GM12878 (cell line): ENCODE data around the gene C16orf78. TPM values are rescaled to one million over a fixed set of nuclear protein-coding genes. Genes with fewer than 3 reads are reported as not detected.

Experiments used
- ATAC-seq: fragments of 200-7000 bp; cut with Tn5 transposase; 3 replicates; pipeline ENCODE4 v1.9.1; 2020; ENCODE audit warnings: mild to moderate bottlenecking, moderate library complexity
- BruUV-seq: library from RNA; stranded (reverse); fragments of 400-500 nt; replicated peaks from 2 replicates; lab custom pipeline; 2021; lab: Mats Ljungman, UMichigan
- CTCF ChIA-PET: fragments of 300-600 bp; sonication (Branson Sonifier 250); formaldehyde crosslinking; extraction: SDS; loops from one replicate; lab custom pipeline; 2021; ENCODE audit warnings: inconsistent platforms; lab: Yijun Ruan, JAX
- POLR2A ChIA-PET: fragments of 350-600 bp; formaldehyde crosslinking; extraction: SDS; loops from one replicate; lab custom pipeline; 2021; ENCODE audit warnings: inconsistent platforms; lab: Charles Lee
- RAD21 ChIA-PET: fragments of 300-600 bp; sonication (Branson Sonifier 250); formaldehyde crosslinking; loops from one replicate; lab custom pipeline; 2023; ENCODE audit warnings: antibody characterized with exemption; ENCODE audit not compliant: unreplicated experiment; lab: Charles Lee
- SMC1A ChIA-PET: fragments of 300-600 bp; sonication (Branson Sonifier 250); formaldehyde crosslinking; loops from one replicate; lab custom pipeline; 2023; ENCODE audit not compliant: unreplicated experiment, uncharacterized antibody; lab: Charles Lee
- DNase-seq: peaks from one replicate; pipeline ENCODE4 v3.0.0-alpha.2; 2011; ENCODE audit warnings: low read depth, low spot score
- FAIRE-seq: peaks from 3 replicates; lab custom pipeline; 2011; peaks lifted over from hg19 to GRCh38; lab: Jason Lieb, UNC
- H2AFZ ChIP-seq: 2 replicates; pipeline ENCODE4 v1.6.0; 2011; ENCODE audit warnings: low read depth, low read length, control low read depth; ENCODE audit not compliant: control insufficient read depth
- H3K27ac ChIP-seq: 2 replicates; pipeline ENCODE4 v1.5.1; 2011; ENCODE audit warnings: control low read depth; ENCODE audit not compliant: control insufficient read depth, insufficient read depth
- H3K27me3 ChIP-seq, 2 experiments: replicated peaks in 1 of 2; 2 replicates each; pipeline versions ENCODE4 v1.6.0 to v1.6.1; 2011; ENCODE audit warnings: low read length in 1 of 2; ENCODE audit not compliant: control insufficient read depth in 2 of 2, insufficient read depth in 2 of 2
- H3K36me3 ChIP-seq, 2 experiments: 2 replicates each; pipeline ENCODE4 v1.5.1; 2011; ENCODE audit warnings: low read length in 1 of 2; ENCODE audit not compliant: control insufficient read depth in 2 of 2, insufficient read depth in 2 of 2
- H3K4me1 ChIP-seq: 2 replicates; pipeline ENCODE4 v1.6.1; 2011; ENCODE audit warnings: mild to moderate bottlenecking, low read length, moderate library complexity, mixed read lengths; ENCODE audit not compliant: control insufficient read depth, insufficient read depth
- H3K4me2 ChIP-seq: 2 replicates; pipeline ENCODE4 v1.6.0; 2011; ENCODE audit warnings: control low read depth; ENCODE audit not compliant: control insufficient read depth, insufficient read depth
- H3K4me3 ChIP-seq: fragments of 200-600 bp; sonication (generic); 2 replicates; pipeline ENCODE4 v1.5.1; 2016
- H3K79me2 ChIP-seq: 2 replicates; pipeline ENCODE4 v1.6.0; 2011; ENCODE audit warnings: low read length; ENCODE audit not compliant: control insufficient read depth, insufficient read depth
- H3K9ac ChIP-seq: 2 replicates; pipeline ENCODE4 v1.8.0; 2011; ENCODE audit warnings: low read length, control low read depth, mixed read lengths; ENCODE audit not compliant: control insufficient read depth, insufficient read depth
- H3K9me3 ChIP-seq: replicated peaks from 3 replicates; pipeline ENCODE4 v1.5.1; 2011; ENCODE audit warnings: mild to moderate bottlenecking, low read length; ENCODE audit not compliant: control insufficient read depth, insufficient read depth
- H4K20me1 ChIP-seq: 2 replicates; pipeline ENCODE4 v1.6.0; 2011; ENCODE audit not compliant: control insufficient read depth, insufficient read depth
- BMI1 ChIP-seq: fragments of 450-650 bp; IDR thresholded peaks from 2 replicates; pipeline ENCODE4 v1.6.1; 2016; ENCODE audit warnings: mild to moderate bottlenecking, moderate library complexity, borderline replicate concordance
- CREM ChIP-seq: IDR thresholded peaks from 2 replicates; pipeline ENCODE4 v1.6.1; 2014; ENCODE audit warnings: antibody characterized with exemption, low read depth
- FOXK2 ChIP-seq: fragments of 450-650 bp; IDR thresholded peaks from 2 replicates; pipeline ENCODE4 v1.6.1; 2017; ENCODE audit warnings: mild to moderate bottlenecking, moderate library complexity
- GATAD2B ChIP-seq: fragments of 450-650 bp; conservative IDR thresholded peaks from 2 replicates; pipeline ENCODE4 v1.6.1; 2017; ENCODE audit warnings: low read depth, mild to moderate bottlenecking, moderate library complexity
- IRF4 ChIP-seq: IDR thresholded peaks from 2 replicates; pipeline ENCODE4 v1.6.1; 2011; ENCODE audit warnings: low read depth, low read length
- JUND ChIP-seq: IDR thresholded peaks from 2 replicates; pipeline ENCODE4 v1.6.1; 2012; ENCODE audit warnings: low read depth, mild to moderate bottlenecking, low read length, improper control_type of control experiment, moderate library complexity
- NR2F1 ChIP-seq: fragments of 450-650 bp; conservative IDR thresholded peaks from 2 replicates; pipeline ENCODE4 v1.6.1; 2017; ENCODE audit warnings: mild to moderate bottlenecking
- SMARCA5 ChIP-seq: fragments of 450-650 bp; IDR thresholded peaks from 2 replicates; pipeline ENCODE4 v1.6.1; 2017; ENCODE audit warnings: mild to moderate bottlenecking
- STAT1 ChIP-seq: fragments of 450-650 bp; conservative IDR thresholded peaks from 2 replicates; pipeline ENCODE4 v1.6.1; 2014; ENCODE audit warnings: antibody characterized with exemption, mild to moderate bottlenecking
- TARDBP ChIP-seq: IDR thresholded peaks from 2 replicates; pipeline ENCODE4 v1.6.1; 2016; ENCODE audit warnings: borderline replicate concordance
- YY1 ChIP-seq: IDR thresholded peaks from 2 replicates; pipeline ENCODE4 v1.6.1; 2011; ENCODE audit warnings: low read depth, mild to moderate bottlenecking, low read length
- ZNF274 ChIP-seq: IDR thresholded peaks from one replicate; pipeline ENCODE4 v1.8.0; 2011; ENCODE audit not compliant: insufficient read length, insufficient read depth
- WGBS: methylation state at CpG from one replicate; pipeline ENCODE4 v1.1.6; 2016; ENCODE audit warnings: low lambda C conversion rate; ENCODE audit not compliant: insufficient replicate concordance, insufficient coverage; ENCODE audit errors: missing lambda C conversion rate; 5-methylcytosine and 5-hydroxymethylcytosine counted together
- in situ Hi-C: fragments of 300-500 bp; cut with MboI; formaldehyde crosslinking; loops from 9 replicates; pipeline ENCODE4 v1.14.3; 2018; ENCODE audit warnings: mixed read lengths
- intact Hi-C: fragments of 100-400 bp; cut with micrococcal nuclease; formaldehyde crosslinking; loops from one replicate; pipeline ENCODE4 v1.14.2; 2022; ENCODE audit not compliant: unreplicated experiment
- polyA plus RNA-seq, 11 experiments: library from polyadenylated mRNA; depleted of rRNA in 4 of 11; unstranded in 6 of 11; stranded (reverse) in 5 of 11; fragments of >200 nt; fragmentation: Nextera tagmentation in 4 of 11; fragmentation: Illumina TruSeq in 1 of 11; extraction: Ambion mirVana in 4 of 11; extraction: Trizol in 1 of 11; gene quantifications; 1 replicate in 1 of 11; 2 replicates in 10 of 11; pipeline versions ENCODE4 v1.2.1 to v1.2.3, GENCODE V29; 2011 to 2016; ENCODE audit warnings: inconsistent platforms in 2 of 11, missing spikeins in 2 of 11, low read depth in 1 of 11
- total RNA-seq, 4 experiments: library from RNA; depleted of rRNA in 3 of 4; stranded (reverse); fragments of >200 nt in 3 of 4; fragmentation: Illumina TruSeq in 1 of 4; extraction: Trizol in 1 of 4; gene quantifications; 2 replicates each; pipeline versions ENCODE4 v1.2.1 to v1.2.3, GENCODE V29; 2013 to 2021
- TF ChIP-seq, protein P1 (sequence below): fragments of 450-650 bp; IDR thresholded peaks from 2 replicates; pipeline ENCODE4 v1.6.1; 2017; ENCODE audit warnings: mild to moderate bottlenecking, moderate library complexity

The C16orf78 gene
- total and polyA plus RNA-seq, 10 of the 15 experiments (the other 5 are each of a cell fraction or from before 2014, with no cell fraction given) = not detected

GRCh38 chr16:49354991-49355390, 18.6 kb upstream of the C16orf78 start:
- BruUV-seq = no TSS peak
- H3K9me3 ChIP-seq = no peaks in the 10 kb centered on the region
- CTCF ChIA-PET = interaction anchor here (0.7 kb wide), 1 partner anchor 668 kb away, joined by 3 read pairs; no protein-coding TSS in a partner anchor
- FAIRE-seq (no peak), DNase-seq (no peak), ATAC-seq (no peak)
- H3K27ac ChIP-seq = no peak overlapping the region
- H3K4me1 ChIP-seq = no peaks in the 10 kb centered on the region
- H3K9ac ChIP-seq = no peak overlapping the region
- H3K4me2 ChIP-seq = no peak overlapping the region
- in situ Hi-C loops = no loop called here
- TF ChIP-seq CREM = no peak
- no peak for TF ChIP-seq GATAD2B
- TF ChIP-seq FOXK2 = no peak
- no peak for TF ChIP-seq ZNF274
- no peak for TF ChIP-seq IRF4
- TF ChIP-seq NR2F1 = no peak
- TF ChIP-seq SMARCA5 = no peak
- TF ChIP-seq BMI1 = no peak
- no peak for TF ChIP-seq STAT1
- no peak for TF ChIP-seq TARDBP
- TF ChIP-seq, protein P1, sequence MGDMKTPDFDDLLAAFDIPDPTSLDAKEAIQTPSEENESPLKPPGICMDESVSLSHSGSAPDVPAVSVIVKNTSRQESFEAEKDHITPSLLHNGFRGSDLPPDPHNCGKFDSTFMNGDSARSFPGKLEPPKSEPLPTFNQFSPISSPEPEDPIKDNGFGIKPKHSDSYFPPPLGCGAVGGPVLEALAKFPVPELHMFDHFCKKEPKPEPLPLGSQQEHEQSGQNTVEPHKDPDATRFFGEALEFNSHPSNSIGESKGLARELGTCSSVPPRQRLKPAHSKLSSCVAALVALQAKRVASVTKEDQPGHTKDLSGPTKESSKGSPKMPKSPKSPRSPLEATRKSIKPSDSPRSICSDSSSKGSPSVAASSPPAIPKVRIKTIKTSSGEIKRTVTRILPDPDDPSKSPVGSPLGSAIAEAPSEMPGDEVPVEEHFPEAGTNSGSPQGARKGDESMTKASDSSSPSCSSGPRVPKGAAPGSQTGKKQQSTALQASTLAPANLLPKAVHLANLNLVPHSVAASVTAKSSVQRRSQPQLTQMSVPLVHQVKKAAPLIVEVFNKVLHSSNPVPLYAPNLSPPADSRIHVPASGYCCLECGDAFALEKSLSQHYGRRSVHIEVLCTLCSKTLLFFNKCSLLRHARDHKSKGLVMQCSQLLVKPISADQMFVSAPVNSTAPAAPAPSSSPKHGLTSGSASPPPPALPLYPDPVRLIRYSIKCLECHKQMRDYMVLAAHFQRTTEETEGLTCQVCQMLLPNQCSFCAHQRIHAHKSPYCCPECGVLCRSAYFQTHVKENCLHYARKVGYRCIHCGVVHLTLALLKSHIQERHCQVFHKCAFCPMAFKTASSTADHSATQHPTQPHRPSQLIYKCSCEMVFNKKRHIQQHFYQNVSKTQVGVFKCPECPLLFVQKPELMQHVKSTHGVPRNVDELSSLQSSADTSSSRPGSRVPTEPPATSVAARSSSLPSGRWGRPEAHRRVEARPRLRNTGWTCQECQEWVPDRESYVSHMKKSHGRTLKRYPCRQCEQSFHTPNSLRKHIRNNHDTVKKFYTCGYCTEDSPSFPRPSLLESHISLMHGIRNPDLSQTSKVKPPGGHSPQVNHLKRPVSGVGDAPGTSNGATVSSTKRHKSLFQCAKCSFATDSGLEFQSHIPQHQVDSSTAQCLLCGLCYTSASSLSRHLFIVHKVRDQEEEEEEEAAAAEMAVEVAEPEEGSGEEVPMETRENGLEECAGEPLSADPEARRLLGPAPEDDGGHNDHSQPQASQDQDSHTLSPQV = no peak
- no peak for TF ChIP-seq YY1
- no peak for TF ChIP-seq JUND
- H3K36me3 ChIP-seq = no peaks in the 10 kb centered on the region
- no peaks in the 10 kb centered on the region for H4K20me1 ChIP-seq
- no peak overlapping the region for H3K4me3 ChIP-seq
- H2AFZ ChIP-seq = no peak overlapping the region
- H3K79me2 ChIP-seq = no peaks in the 10 kb centered on the region
- 13% methylated on average over 6 of the region's 6 CpGs for WGBS
- RAD21 ChIA-PET = no interaction called here
- no peaks in the 10 kb centered on the region for H3K27me3 ChIP-seq
- intact Hi-C loops = no loop called here
- POLR2A ChIA-PET = no interaction called here
- SMC1A ChIA-PET = no interaction called here
